GM18907 (cell line): ENCODE data around the gene DOK1.
A peak's percentile ranks its signal among the peaks of the same experiment; 100 is the strongest.

Experiments
- ATAC-seq: cut with Tn5 transposase; IDR thresholded peaks from one replicate; pipeline ENCODE4 v1.9.1; 2021; ENCODE audit warnings: mild to moderate bottlenecking, moderate library complexity; ENCODE audit not compliant: unreplicated experiment

Gene DOK1

DNA sequence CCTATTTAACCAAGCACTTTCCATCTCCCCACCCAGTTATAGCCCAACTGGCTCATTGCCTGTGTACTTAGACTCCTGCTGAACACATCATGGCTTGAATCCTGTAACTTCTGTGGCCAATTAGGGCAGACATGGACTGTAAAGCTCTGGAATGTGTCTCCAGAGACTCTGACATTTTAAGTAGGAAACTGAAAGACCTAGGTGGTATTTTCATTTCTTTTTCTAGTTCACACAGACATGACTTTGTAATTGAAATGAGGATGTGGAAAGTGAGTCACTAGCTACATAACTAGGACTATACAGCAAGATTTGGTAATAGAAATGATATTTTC, 12.2 kb downstream of the DOK1 start:
- no peak for ATAC-seq

DNA sequence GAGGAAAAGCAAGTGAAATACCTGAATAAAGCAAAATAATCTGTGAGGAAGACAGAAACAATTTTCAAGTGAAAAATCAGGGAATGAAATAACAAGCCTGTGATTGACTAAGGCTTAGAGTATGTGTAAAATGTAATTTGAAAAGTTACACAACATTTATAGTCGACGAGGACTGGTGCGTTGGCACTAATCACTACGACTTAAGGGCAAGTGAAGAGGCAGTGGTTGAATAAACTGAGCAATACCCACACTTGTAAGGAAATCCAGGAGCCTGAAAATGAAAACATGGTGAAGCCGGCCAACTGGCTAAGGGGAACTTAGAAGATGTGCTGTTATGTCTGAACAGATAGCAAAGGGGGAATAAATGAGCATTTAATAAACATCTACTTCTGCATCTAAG, 13.4 kb downstream of the DOK1 start:
- ATAC-seq: no peak

DNA sequence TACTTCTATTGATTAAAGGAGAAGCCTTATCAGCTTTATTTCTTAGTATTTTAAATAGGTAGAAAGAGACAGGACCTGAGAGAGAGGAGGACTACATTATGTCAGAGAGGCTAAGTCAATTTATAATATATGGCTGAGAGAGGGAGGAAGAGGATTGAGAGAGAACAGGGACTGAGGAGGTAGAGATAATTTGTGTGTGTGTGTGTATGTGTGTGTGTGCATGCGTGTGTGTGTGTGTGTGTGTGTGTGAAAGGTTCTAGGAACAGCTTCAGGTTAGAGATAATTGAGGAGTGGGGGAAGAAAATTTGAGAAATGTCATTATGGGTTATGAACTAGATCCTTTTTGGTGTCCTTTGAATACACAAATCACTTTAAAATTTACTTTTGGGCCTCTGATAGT, 15.2 kb downstream of the DOK1 start:
- no peak for ATAC-seq

DNA sequence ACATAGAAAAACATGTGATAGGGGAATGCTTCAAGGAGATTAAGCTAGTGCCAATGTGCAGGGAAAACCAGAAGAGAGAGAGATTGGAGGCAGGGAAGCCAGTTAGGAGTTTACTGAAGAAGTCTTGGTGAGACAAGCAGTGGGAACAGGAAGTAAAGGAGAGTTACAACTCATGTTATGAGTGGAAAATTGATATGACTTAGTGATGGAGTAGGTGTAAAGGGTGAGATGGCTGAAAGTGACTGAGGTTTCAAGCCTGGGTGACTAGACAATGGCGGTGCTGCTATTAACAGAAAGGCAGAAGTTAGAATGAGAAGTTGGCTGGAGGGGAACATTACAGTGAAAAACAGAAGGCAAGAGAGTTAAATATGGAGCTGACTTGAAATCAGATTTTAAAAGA, 16.5 kb downstream of the DOK1 start:
- ATAC-seq: peak; percentile 74

DNA sequence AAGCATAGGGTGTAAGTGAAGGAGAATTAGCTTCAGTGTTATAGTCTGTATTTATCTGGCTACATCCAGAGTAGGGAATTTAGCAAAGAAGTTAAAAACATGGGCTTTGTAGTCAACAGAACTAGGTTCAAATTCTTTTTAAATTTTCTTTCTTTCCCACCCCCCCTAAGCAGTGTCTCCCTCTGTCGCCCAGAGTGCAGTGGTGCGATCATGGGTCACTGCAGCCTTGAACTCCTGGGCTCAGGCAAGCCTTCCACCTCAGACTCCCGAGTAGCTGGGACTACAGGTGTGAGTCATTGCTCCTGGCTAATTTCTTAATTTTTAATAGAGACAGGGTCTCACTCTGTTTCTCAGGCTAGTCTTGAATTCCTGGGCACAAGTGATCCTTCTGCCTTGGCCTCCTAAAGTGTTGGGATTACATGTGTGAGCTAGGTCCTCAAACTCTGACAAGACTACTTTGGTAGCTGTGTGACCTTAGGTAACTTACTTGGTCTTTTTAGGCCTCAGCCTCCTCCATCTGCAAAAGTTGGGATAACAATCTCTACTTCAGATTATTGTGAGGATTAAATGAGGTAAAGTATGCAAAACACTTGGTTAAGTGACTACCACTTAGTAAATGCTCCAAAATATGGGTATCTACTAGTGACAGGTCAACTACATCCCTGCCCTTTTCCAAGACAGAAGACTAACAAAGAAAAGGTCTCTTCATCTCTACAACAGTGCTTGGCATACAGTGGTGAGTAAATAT, 17.8 kb downstream of the DOK1 start:
- no peak for ATAC-seq

DNA sequence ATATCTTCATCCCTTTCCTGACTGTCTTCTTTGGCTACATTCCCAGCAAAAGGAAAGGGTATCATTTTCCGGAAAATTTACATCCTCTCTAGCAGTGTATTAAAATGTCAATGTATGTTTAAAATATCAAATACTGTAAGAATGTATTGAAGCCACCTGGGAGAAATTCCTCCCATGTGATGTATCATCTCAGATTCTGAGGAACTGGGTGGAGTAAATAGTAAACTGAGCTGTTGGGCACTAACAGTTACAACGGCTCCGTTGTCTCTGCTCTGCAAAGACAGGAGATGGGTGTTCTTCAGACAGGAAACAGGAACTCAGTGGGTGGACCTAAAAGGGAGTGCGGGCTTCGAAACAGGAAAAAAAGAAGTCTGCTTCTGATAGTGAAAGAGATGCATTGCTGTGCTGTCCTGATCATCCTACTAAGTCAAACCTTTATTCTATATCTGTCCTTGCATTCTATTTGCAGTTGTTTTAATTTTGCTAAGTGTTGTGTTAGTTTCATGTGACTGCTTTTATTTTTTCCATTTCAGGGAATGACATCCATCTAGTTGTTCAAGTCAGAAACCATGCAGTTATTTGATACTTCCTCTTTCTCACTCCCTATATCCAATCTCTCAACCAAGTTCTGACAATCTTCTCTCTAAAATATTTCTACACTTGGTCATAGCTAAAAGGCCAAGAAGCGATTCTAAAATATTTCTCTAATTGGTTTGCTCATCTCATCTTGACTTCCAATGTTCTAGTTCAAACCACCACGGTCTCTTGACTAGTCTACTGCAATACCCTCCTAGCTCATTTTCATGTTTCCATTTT, 19.4 kb downstream of the DOK1 start:
- ATAC-seq: peak; percentile 51

DNA sequence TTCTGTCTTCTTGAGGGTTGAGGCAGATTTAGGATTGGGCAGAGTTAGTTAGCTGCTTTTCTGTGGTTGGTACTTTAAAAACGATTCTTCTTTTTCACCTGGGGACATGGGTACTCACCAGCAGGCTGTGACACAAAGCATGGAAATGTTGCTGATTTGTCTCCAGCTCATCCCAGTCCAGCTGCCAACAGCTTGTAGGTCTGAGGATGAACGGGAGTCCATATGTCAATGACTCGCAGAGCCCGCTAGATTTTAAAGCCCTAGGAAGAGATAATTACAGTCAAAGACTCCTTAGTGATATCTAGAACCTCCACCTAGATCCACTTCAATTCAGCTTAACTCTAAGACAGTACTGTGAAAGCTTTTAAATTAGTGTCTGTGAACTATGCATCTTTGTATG, 20.8 kb downstream of the DOK1 start:
- ATAC-seq: no peak

DNA sequence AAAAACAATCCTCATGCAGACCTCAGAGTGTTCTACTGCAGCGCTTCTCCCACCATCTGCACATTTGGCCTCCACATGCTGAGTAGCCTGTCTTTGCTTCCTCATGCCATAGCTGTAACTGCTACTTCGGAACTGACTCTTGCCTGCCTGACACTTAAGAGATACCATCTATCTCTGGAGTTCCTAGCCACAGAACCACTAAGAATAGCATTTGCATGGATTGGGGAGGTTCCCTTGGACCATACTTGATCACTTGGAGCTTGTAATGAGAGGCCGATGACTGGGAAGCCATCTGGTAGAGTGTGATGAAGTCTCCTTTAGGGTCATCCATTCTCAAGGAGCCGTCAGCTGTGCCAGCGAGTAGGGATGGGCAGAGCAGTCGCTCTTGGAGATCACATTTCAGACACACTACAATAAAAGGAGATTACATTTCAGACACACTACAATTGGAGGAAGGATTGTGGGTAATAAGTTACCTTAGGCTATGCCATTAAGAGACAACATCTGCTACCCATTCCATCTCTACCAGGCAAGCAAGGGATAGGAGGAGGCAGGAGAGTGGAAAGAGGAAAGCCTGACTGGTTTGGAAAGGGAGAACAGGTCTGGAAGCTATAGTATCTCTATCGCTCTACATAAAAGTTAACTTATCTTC, 21.8 kb downstream of the DOK1 start:
- ATAC-seq: no peak

DNA sequence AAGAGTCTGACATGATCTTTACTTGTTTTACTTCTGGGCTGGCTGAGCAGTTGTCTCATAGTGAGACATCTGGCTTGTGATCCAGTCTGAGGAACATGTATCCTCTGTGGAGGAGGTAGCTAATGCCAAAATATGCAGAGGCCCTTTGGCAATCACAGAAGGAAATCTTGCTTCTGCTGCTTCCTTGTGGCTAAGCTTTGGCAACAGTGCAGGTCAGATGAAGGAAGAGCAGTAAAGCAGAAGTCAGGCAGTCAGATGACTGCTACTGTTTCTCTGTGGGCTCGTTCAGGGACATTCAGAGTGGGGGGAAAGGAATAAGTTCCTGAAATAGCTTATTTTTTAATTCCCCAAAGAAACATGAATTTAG, 22.3 kb downstream of the DOK1 start:
- ATAC-seq: no peak

DNA sequence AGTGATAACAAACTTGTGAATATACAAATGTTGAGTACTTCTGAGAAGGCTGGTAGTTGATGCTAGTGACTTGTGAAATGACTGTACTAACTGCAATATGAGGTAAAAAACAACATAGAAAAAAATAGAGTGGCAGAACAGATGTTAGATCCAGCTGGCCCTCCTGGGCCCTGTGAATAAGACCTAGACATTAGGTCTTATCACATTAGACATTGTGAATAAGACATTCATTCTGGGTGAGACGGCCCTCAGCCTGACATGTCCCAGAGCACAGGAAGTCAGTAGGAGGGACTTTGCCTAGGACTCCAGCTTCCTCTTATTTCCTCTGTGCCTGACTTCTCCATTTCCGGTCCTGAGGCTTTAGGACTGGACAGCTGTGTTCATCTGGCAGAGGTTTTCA, 22.9 kb downstream of the DOK1 start:
- ATAC-seq: peak; percentile 42

DNA sequence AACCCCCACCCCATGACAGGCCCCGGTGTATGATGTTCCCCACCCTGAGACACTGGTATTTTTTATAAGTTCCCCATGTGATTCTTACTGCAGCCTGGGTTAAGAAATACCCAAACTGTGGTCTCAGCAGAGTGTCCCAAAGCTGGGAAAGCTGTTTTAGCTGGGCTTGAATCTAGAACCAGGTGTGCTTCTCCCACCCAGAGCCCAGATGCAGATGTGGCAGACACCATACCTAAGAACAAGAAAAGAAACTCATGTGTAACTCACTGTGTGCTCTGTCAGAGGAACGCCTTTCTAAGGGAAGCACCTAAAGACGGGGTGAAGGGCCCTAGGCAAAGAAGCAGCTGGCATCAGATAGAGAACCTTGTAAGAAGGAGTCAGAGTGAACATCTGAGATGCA, 23.9 kb downstream of the DOK1 start:
- ATAC-seq: no peak

DNA sequence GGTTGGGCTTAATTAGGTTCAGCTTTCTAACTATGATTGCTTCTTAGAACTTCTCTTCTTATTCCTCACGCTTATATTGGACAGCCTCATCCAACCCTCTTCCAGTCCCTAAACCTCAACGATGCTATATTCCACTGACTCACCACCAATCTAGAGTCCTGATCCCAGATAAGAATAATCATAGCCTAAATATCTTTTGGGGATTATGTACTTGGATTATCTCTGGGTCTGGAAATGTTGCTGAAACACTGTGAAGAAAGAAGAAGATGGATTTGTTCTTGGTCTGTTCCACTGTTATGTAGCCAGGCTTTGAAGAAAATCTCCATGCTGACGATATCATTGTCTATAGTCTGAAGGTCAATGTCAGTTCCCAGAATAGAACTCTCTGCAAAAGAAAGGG, 26.9 kb downstream of the DOK1 start:
- no peak for ATAC-seq

DNA sequence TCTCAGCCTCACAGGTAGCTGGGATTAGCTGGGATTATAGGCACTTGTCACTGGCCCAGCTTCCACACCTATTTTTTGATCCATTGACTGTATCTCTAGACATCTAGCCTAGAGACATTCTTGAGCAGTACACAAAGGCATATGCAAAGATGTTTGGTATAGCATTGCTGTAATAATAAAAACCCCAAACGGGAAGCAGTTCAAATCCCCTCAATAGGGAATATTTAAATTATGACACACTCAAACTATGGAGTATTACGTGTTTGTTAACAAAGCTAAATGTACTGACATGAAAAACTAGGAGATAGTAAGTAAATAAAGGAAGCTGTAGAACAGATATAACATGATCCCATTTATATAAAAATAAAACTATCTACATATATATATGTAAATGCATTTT, 27.7 kb downstream of the DOK1 start:
- ATAC-seq: no peak

DNA sequence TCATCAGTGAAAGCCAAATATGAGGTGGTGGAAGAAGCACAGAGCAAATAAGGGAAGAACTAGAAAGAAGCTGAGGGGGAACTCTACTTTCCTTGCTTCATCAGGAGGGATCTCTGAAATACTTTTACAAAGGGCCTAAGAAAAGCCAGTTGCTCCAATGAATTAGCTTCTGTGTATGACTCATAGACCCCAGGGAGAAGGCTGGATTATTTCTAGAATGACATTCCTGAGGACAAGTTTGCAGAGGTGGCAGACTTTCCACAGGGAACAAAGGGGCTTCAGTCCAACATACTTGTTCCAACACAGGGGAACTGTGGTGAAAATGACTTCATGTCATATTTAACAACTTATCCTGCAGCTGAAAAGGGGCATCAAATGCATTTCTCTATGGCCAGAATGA, 29.0 kb downstream of the DOK1 start:
- ATAC-seq: no peak

DNA sequence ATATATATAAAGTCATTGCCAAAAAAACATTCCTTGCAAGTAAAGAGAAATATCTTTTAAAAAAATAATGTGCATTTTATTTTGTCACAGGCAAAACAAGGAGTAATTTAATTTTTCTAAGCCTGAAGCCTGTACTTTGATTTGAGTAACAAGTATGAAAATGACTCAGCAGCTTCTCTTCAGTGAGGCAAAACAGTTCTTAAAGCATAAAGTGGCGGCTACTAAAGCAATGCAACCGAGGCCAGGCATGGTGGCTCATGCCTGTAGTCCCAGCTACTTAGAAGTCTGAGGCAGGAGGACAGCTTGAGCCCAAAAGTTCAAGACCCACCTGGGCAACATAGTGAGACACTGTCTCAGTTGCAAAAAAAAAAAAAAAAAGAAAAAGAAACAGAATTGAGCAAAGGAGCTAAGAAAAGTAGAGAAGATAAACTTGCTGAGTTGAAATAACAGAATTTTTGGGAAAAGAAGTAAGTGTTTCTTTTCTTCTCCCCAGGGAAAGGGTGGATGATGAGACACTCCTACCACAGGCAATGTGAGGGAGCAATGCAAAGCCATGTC, 29.6 kb downstream of the DOK1 start:
- ATAC-seq: peak; percentile 58

DNA sequence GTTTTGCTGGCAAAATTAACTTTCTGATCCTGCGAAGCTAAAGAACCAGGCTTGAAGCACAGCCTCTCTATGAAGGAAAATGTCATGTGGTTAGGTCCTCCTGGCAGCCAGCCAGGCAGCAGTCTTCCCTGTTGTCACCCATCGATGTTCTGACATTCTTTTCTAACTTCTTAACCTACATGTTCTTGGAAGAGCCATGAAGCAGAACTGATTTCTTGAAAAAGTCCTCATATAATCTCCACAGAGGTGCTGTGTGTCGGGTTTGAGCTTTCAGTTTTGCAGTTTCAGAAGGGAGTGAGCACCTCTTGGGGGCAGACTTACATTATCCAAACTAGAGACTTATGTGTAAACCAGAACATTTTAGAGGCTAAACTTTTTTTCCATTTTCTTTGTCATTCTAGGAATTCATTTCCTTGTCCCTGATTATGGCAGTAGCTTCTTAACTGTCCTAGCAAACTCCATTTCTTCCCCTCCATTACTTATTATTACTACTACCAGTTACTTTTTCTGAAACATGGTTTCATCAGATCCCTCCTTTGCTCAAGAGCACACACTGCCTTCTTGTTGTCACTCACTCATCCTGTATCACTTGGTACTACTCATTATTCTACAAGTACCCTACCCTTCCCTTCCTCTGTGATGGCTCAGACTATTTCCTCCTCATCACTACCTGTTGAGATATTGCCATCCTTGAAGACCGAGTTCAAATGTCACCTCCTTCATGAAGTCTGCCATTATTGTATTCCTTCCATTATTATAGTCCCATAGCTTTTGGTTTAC, 31.1 kb downstream of the DOK1 start:
- ATAC-seq: no peak

DNA sequence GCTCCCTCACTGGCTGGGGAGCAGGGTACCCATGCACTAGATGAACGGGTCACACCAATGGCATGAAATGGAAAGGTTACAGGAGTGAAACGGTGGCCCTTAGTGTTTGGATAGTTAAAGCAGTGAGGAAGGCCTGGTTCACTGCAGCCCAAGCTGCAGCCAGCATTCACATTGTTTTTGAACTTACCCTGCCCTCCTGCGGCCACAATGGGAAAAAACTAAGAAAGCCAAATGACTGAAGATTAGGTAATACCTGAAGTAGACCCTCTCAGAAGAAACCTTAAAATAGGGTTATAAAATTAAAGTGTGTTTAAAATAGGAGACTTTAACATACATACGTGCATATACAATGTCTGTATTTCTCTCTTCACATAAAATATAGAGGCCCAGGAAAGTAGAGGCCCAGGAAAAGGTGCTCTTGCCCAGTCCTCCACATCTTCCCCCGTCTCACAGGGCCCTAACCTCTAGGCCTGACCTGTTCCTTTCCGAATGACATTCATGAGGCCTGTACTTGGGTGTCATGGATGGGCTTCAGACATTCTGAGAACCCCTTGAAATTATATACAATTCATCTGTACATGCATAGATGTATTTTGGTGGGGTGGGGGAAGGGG, 33.3 kb downstream of the DOK1 start:
- ATAC-seq: peak; percentile 77

DNA sequence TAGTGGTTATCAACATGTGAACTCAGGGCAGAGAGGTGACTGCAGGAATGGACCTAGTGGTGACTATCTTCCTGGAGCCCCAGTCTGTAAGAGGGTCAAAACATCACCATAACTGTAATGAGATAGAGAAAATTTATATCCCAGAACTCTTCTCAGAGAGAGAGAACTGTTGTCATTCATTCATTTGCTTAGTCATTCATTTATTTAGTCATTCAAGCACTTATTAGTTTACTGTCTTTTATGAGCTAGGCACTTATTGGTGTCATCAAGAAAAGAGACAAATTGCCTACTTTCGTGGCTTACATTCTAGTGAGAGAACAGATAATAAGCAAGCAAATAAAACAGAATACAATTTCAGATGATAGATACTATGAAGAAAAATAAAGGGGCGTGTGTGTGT, 34.1 kb downstream of the DOK1 start:
- no peak for ATAC-seq

DNA sequence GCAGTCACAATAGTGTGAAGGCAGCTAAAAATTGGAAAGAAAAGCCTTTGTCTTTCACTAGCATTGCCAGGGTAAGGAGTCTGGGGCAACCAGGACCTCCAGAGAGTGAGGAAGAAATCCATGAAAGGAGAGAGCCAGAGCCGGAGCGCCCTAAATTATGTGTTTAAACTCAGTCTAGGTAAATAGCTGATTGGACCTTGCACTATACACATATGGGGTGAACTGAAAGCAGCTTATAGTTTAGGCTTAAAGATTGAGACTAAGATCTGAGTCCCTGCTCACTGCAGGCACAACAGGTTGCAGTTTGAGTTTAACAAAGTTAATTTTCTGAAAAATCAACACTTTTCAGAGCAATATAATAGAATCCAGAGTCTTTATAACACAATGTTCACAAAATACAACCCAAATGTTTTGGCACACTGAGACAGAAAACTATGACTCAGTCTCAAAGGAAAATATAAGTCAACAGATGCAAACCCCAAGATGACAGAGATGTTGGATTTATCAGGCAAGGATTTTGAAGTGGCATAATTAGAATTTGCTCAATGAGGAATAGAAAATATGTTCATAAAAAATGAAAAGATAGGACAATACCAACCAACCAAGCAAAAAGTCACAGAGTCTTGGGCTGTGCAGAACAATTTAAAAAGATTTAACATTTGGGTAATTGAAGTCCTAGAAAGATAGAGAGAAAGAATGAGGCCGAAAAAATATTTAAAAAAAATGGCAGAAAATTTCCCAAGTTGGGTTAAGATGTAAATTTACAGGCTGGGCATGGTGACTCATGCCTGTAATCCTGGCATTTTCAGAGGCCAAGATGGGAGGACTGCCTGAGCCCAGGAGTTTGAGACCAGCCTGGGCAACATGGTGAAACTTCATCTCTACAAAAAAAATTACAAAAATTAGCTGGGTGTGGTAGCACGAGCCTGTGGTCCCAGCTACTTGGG, 39.6 kb downstream of the DOK1 start:
- no peak for ATAC-seq

DNA sequence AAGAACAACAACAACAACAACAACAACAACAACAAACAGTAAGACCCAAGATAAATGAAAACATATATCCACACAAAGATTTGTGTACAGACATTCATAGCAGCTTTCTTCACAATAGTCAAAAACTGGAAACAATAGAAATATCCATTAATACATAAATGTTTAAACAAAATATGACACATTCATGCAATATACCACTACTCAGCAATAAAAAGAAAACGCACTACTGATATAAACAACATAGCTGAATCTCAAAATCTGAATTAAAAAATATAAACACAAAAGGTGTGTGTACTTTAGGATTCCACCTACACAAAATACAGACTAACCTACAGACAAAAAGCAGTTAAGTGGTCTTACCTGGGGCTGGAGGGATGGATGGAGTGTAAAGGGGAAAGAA, 42.1 kb downstream of the DOK1 start:
- ATAC-seq: no peak
